ENCODE data around the gene PRDM11.

The PRDM11 gene

GRCh38 chr11:45208135-45208534, 61.7 kb downstream of the PRDM11 start:
- Histone ChIP-seq H3K4me2 (ENCODE audit: insufficient read depth, low read length) (no peak overlapping the region), H2AFZ (ENCODE audit: low read depth, low read length) (no peak overlapping the region), H3K9ac (ENCODE audit: low read depth, low read length) (no peak overlapping the region), H3K79me2 (ENCODE audit: insufficient read depth, low read length) (no peaks in the 10 kb centered on the region), H4K20me1 (ENCODE audit: insufficient read depth, low read length) (no peaks in the 10 kb centered on the region; the same call in 1 of the 2 replicates), H3K36me3 (ENCODE audit: insufficient read depth, low read length) (no peaks in the 10 kb centered on the region), H3K27ac (ENCODE audit: low read length) (no peak overlapping the region), H3K9me3 (ENCODE audit: insufficient read depth, low read length, severe bottlenecking) (no peaks in the 10 kb centered on the region), H3K4me3 (ENCODE audit: low read depth in 1 of 2, low read length in 2 of 2) (no peak overlapping the region), H3K27me3 (ENCODE audit: insufficient read depth, low read length, poor library complexity) (no peaks in the 10 kb centered on the region), H3K4me1 (ENCODE audit: insufficient read depth, low read length) (peaks cover 5% of the 10 kb centered on the region; the same call in 1 of the 2 replicates)
- TF ChIP-seq CTCF (IDR thresholded peaks at IDR 0.05; ENCODE audit: borderline replicate concordance, extremely low read depth, low read length, poor library complexity, severe bottlenecking) (no peak), EZH2 (IDR thresholded peaks at IDR 0.05; ENCODE audit: borderline replicate concordance, low read depth, low read length, severe bottlenecking) (no peak)
- DNase-seq (no peak), ATAC-seq (ENCODE audit: insufficient read depth, low read depth) (no peak)

GRCh38 chr11:45209000-45209879, 62.8 kb downstream of the PRDM11 start:
- Histone ChIP-seq H3K4me1 (ENCODE audit: insufficient read depth, low read length) (peaks cover 5% of the 10 kb centered on the region; the same call in 1 of the 2 replicates), H3K27ac (ENCODE audit: low read length) (no peak overlapping the region), H3K79me2 (ENCODE audit: insufficient read depth, low read length) (no peaks in the 10 kb centered on the region), H3K36me3 (ENCODE audit: insufficient read depth, low read length) (no peaks in the 10 kb centered on the region), H3K9me3 (ENCODE audit: insufficient read depth, low read length, severe bottlenecking) (no peaks in the 10 kb centered on the region), H4K20me1 (ENCODE audit: insufficient read depth, low read length) (no peaks in the 10 kb centered on the region; the same call in 1 of the 2 replicates), H3K27me3 (ENCODE audit: insufficient read depth, low read length, poor library complexity) (no peaks in the 10 kb centered on the region), H3K9ac (ENCODE audit: low read depth, low read length) (no peak overlapping the region), H3K4me2 (ENCODE audit: insufficient read depth, low read length) (no peak overlapping the region), H3K4me3 (ENCODE audit: low read depth in 1 of 2, low read length in 2 of 2) (no peak overlapping the region), H2AFZ (ENCODE audit: low read depth, low read length) (no peak overlapping the region)
- TF ChIP-seq CTCF (IDR thresholded peaks at IDR 0.05; ENCODE audit: borderline replicate concordance, extremely low read depth, low read length, poor library complexity, severe bottlenecking) = no peak
- no peak for ATAC-seq (ENCODE audit: insufficient read depth, low read depth)
- DNase-seq = no peak

GRCh38 chr11:45209891-45210699, 63.7 kb downstream of the PRDM11 start:
- no peaks in the 10 kb centered on the region for H3K9me3 ChIP-seq (ENCODE audit: insufficient read depth, low read length, severe bottlenecking)
- H3K4me2 ChIP-seq (ENCODE audit: insufficient read depth, low read length) = no peak overlapping the region
- H3K79me2 ChIP-seq (ENCODE audit: insufficient read depth, low read length) = no peaks in the 10 kb centered on the region
- no peak overlapping the region for H3K9ac ChIP-seq (ENCODE audit: low read depth, low read length)
- no peak overlapping the region for H2AFZ ChIP-seq (ENCODE audit: low read depth, low read length)
- TF ChIP-seq EZH2 (IDR thresholded peaks at IDR 0.05; ENCODE audit: borderline replicate concordance, low read depth, low read length, severe bottlenecking) (no peak), CTCF (IDR thresholded peaks at IDR 0.05; ENCODE audit: borderline replicate concordance, extremely low read depth, low read length, poor library complexity, severe bottlenecking) (no peak)
- no peaks in the 10 kb centered on the region for H3K27me3 ChIP-seq (ENCODE audit: insufficient read depth, low read length, poor library complexity)
- ATAC-seq (ENCODE audit: insufficient read depth, low read depth) (peak; percentile 64; the same call in 2 of the 3 replicates), DNase-seq (peak; percentile 30)
- H3K4me3 ChIP-seq (ENCODE audit: low read depth in 1 of 2, low read length in 2 of 2) = no peak overlapping the region
- H4K20me1 ChIP-seq (ENCODE audit: insufficient read depth, low read length) = no peaks in the 10 kb centered on the region; the same call in 1 of the 2 replicates
- peaks cover 5% of the 10 kb centered on the region; the same call in 1 of the 2 replicates for H3K4me1 ChIP-seq (ENCODE audit: insufficient read depth, low read length)
- no peaks in the 10 kb centered on the region for H3K36me3 ChIP-seq (ENCODE audit: insufficient read depth, low read length)
- H3K27ac ChIP-seq (ENCODE audit: low read length) = no peak overlapping the region

Data from DND-41 (cell line).